ENCODE measurements around the gene CAB39. TPM values are rescaled to one million over a fixed set of nuclear protein-coding genes. Genes with fewer than 3 reads are reported as not detected.
A peak's percentile ranks its signal among the peaks of the same experiment; 100 is the strongest.

Gene CAB39
- total RNA-seq, 4 donors from 2014 or later = 88.5 to 115 (median 108) TPM

DNA sequence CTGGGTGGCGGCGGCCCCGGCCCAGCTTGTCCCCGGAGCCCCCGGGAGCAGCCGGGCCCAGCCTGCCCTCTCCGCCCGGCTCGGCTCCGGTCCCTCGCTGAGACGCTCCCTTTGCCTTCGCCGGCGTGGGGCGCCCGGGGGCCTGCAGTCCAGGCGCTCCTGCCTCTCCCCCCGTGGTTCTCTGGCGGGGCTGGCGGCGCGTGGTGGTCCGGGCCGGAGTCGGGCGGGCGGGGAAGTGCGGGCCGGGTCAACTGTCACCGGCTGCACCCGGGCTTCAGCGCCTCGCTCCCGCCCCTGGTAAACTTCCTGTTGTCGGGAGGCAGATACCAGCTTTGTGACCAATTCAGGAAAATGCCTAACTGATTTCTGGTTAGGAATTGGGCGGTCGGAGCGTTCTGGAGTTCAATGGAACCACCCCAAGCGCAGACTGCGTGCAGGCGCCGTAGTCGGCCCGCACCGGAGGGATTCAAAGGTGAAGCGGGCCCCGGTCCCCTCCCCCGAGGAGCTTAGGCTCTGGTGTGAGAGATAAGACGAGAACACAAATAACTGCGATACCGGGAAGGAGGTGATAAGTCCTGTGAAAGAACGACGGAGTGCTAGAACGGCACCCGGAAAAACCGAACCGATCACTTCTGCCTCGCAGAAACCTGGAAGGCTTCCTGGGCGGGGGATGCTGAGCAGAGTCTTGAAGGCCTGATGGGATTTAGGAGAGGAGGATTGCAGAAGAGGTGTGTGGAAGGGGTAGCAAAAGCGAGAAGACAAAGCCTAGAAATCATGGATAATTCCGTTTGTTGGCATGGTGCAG is 891 bp downstream of the CAB39 start:
- TF ChIP-seq POLR2A (IDR thresholded peaks at IDR 0.05) = no peak
- peak; percentile 23 for TF ChIP-seq POLR2AphosphoS5 (IDR thresholded peaks at IDR 0.05)
- no peak for TF ChIP-seq EP300 (IDR thresholded peaks at IDR 0.05)
- TF ChIP-seq, protein P1, sequence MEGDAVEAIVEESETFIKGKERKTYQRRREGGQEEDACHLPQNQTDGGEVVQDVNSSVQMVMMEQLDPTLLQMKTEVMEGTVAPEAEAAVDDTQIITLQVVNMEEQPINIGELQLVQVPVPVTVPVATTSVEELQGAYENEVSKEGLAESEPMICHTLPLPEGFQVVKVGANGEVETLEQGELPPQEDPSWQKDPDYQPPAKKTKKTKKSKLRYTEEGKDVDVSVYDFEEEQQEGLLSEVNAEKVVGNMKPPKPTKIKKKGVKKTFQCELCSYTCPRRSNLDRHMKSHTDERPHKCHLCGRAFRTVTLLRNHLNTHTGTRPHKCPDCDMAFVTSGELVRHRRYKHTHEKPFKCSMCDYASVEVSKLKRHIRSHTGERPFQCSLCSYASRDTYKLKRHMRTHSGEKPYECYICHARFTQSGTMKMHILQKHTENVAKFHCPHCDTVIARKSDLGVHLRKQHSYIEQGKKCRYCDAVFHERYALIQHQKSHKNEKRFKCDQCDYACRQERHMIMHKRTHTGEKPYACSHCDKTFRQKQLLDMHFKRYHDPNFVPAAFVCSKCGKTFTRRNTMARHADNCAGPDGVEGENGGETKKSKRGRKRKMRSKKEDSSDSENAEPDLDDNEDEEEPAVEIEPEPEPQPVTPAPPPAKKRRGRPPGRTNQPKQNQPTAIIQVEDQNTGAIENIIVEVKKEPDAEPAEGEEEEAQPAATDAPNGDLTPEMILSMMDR (IDR thresholded peaks at IDR 0.05) = peak in 1 of 4 experiments; percentile 7
- no peaks in the 10 kb centered on the region for H3K9me3 ChIP-seq
- no peaks in the 10 kb centered on the region for H3K27me3 ChIP-seq
- WGBS, 2 donors (ENCODE audit: low coverage in 1 of 2) = 0% methylated on average over 10 to 21 of the region's 62 CpGs
- H3K4me3 ChIP-seq = peak overlapping the region; percentile 64 to 68
- H3K36me3 ChIP-seq = no peaks in the 10 kb centered on the region
- peaks cover 3 to 56% (median 20%) of the 10 kb centered on the region in 3 donors for H3K4me1 ChIP-seq
- H3K27ac ChIP-seq = peak overlapping the region; percentile 88 to 97 (median 96)
- ATAC-seq = peak; percentile 29

DNA sequence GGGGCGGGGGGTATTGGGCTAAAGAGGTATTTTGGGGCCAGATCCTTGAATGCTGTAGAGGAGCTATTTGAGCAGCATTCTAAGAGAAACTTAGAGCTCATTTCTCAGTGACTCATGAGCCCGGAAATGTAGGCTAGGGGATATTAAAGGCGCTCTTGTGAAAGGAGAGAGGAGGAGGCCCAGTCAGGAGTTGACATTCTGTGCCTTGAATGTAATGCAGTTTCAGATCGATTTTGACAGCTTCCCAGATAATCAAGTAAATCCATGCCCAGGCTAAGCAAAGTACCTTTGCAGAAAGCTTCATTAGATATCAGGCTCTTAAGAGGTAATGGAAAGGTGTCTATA is 1.5 kb downstream of the CAB39 start:
- H3K4me3 ChIP-seq = peak overlapping the region; percentile 64 to 68
- no peaks in the 10 kb centered on the region for H3K36me3 ChIP-seq
- no peak for ATAC-seq
- no peaks in the 10 kb centered on the region for H3K9me3 ChIP-seq
- H3K27ac ChIP-seq = peak overlapping the region; percentile 88 to 97 (median 96)
- 0 to 2% methylated on average over 4 of the region's 4 CpGs for WGBS, 2 donors (ENCODE audit: low coverage in 1 of 2)
- H3K4me1 ChIP-seq = peaks cover 6 to 61% (median 21%) of the 10 kb centered on the region in 3 donors
- no peaks in the 10 kb centered on the region for H3K27me3 ChIP-seq
- TF ChIP-seq, protein P1 (IDR thresholded peaks at IDR 0.05) = no peak
- TF ChIP-seq POLR2AphosphoS5 (IDR thresholded peaks at IDR 0.05) (peak; percentile 18), POLR2A (IDR thresholded peaks at IDR 0.05) (no peak), EP300 (IDR thresholded peaks at IDR 0.05) (no peak)

DNA sequence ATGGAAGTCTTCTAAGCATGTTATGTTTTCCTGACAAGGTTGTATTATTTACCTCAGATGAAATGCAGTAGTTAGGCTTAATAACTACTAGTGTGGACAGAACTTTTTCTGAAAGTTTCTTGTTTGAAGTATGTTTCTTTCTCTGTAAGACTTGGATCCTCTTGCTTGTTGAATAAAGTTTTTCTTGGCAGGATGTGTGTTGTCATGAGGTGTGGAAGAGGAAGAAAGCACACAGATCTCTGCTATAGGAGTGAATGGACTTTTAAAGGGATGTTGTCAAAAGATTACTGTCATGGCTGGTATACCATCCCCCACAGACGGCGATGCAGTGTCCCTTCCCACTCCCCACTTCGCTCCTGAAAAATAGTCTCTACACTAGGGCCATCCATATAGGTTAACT is 2.6 kb downstream of the CAB39 start:
- Histone ChIP-seq H3K9me3 (no peaks in the 10 kb centered on the region), H3K27me3 (no peaks in the 10 kb centered on the region), H3K4me1 (peaks cover 9 to 72% (median 30%) of the 10 kb centered on the region in 3 donors), H3K36me3 (no peaks in the 10 kb centered on the region), H3K4me3 (no peak overlapping the region), H3K27ac (peak overlapping the region in 3 of 4 donors; percentile 33 to 97 (median 96))
- WGBS, 2 donors (ENCODE audit: low coverage in 1 of 2) = 18 to 55% methylated on average over 3 of the region's 3 CpGs
- ATAC-seq = no peak
- TF ChIP-seq EP300 (IDR thresholded peaks at IDR 0.05) (no peak), POLR2A (IDR thresholded peaks at IDR 0.05) (no peak), POLR2AphosphoS5 (IDR thresholded peaks at IDR 0.05) (no peak)
- TF ChIP-seq, protein P1 (IDR thresholded peaks at IDR 0.05) = no peak

DNA sequence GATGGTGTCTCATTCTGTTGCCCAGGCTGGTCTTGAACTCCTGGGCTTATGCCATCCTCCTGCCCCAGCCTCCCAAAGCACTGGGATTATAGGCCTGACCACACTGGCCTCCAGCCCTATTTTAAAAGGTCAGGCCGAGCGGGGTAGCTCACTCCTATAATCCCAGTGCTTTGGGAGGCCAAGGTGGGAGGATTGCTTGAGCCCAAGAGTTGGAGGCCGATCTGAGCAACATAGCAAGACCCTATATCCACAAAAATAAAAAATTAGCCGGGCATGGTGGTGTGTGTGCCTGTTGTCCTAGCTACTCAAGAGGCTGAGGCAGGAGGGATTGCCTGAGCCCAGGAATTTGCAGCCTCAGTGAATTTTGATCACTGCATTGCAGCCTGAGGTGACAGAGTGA is 3.9 kb downstream of the CAB39 start:
- no peak for ATAC-seq
- Histone ChIP-seq H3K4me1 (peaks cover 9 to 86% (median 32%) of the 10 kb centered on the region in 3 donors), H3K4me3 (no peak overlapping the region), H3K27ac (peak overlapping the region in 1 of 4 donors; percentile 97), H3K9me3 (no peaks in the 10 kb centered on the region), H3K36me3 (peaks cover 0 to 10% of the 10 kb centered on the region in 2 donors), H3K27me3 (no peaks in the 10 kb centered on the region)
- TF ChIP-seq, protein P1 (IDR thresholded peaks at IDR 0.05) = no peak
- TF ChIP-seq POLR2AphosphoS5 (IDR thresholded peaks at IDR 0.05) (no peak), EP300 (IDR thresholded peaks at IDR 0.05) (no peak), POLR2A (IDR thresholded peaks at IDR 0.05) (no peak)
- WGBS, 2 donors (ENCODE audit: low coverage in 1 of 2) = 100% methylated on average over 2 of the region's 4 CpGs; no CpG with 5 or more reads in 1 of the 2 donors

DNA sequence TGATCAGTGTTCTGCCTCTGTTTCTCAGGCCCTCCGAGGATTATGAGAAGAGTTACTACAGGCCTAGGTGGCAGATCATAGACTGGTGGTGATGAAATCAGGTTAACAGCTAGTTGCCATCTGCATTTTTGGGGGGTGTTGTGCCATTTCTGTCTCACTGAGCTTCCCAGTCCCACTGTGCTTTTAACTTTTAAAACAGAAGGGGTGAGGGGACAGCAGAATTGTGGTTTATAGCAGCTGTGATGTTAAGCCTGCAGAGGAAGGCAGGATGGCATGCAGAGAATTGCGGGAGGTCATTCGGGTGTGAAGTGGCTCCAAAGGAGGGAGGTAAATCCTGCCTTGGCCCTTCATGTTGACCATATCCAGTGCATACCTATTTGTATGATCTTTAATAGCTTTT is 5.0 kb downstream of the CAB39 start:
- Histone ChIP-seq H3K4me3 (no peak overlapping the region), H3K4me1 (peaks cover 9 to 89% (median 32%) of the 10 kb centered on the region in 3 donors), H3K27ac (peak overlapping the region in 2 of 4 donors; percentile 2 to 18), H3K36me3 (peaks cover 0 to 10% of the 10 kb centered on the region in 2 donors), H3K27me3 (no peaks in the 10 kb centered on the region), H3K9me3 (no peaks in the 10 kb centered on the region)
- no peak for TF ChIP-seq POLR2A (IDR thresholded peaks at IDR 0.05)
- TF ChIP-seq, protein P1 (IDR thresholded peaks at IDR 0.05) = no peak
- no peak for TF ChIP-seq POLR2AphosphoS5 (IDR thresholded peaks at IDR 0.05)
- TF ChIP-seq EP300 (IDR thresholded peaks at IDR 0.05) = no peak
- ATAC-seq = no peak
- 38 to 59% methylated on average over 2 to 3 of the region's 3 CpGs for WGBS, 2 donors (ENCODE audit: low coverage in 1 of 2)
